Cardiac fibroblast (primary cell): Measurements from ENCODE around the gene GALNT18.

Experiments used
- DNase-seq, 2 donors: peaks; one replicate each; pipeline versions ENCODE4 v3.0.0 to v3.0.0-alpha.2; 2010; ENCODE audit warnings: low read depth in 2 of 2
- H3K4me3 ChIP-seq, 2 donors: replicated peaks in 1 of 2; 1 replicate in 1 of 2; 2 replicates in 1 of 2; pipeline ENCODE4 v1.5.1; 2011; ENCODE audit warnings: low read depth in 2 of 2, low read length in 2 of 2, mild to moderate bottlenecking in 2 of 2, moderate library complexity in 1 of 2
- TF ChIP-seq, protein P1 (sequence below): IDR thresholded peaks from one replicate; pipeline ENCODE4 v1.5.1; 2011; ENCODE audit warnings: low read depth, mild to moderate bottlenecking, low read length, inconsistent platforms

GALNT18 gene

GRCh38 chr11:11260903-11261302, 360.9 kb downstream of the GALNT18 start:
- TF ChIP-seq, protein P1, sequence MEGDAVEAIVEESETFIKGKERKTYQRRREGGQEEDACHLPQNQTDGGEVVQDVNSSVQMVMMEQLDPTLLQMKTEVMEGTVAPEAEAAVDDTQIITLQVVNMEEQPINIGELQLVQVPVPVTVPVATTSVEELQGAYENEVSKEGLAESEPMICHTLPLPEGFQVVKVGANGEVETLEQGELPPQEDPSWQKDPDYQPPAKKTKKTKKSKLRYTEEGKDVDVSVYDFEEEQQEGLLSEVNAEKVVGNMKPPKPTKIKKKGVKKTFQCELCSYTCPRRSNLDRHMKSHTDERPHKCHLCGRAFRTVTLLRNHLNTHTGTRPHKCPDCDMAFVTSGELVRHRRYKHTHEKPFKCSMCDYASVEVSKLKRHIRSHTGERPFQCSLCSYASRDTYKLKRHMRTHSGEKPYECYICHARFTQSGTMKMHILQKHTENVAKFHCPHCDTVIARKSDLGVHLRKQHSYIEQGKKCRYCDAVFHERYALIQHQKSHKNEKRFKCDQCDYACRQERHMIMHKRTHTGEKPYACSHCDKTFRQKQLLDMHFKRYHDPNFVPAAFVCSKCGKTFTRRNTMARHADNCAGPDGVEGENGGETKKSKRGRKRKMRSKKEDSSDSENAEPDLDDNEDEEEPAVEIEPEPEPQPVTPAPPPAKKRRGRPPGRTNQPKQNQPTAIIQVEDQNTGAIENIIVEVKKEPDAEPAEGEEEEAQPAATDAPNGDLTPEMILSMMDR = no peak
- no peak for DNase-seq
- no peak overlapping the region for H3K4me3 ChIP-seq

GRCh38 chr11:11253995-11254394, 367.8 kb downstream of the GALNT18 start:
- no peak overlapping the region for H3K4me3 ChIP-seq

GRCh38 chr11:11253497-11253896, 368.3 kb downstream of the GALNT18 start:
- TF ChIP-seq, protein P1 = no peak
- DNase-seq = no peak
- no peak overlapping the region for H3K4me3 ChIP-seq

More at GRCh38 chr11:11253995-11254394, 367.8 kb downstream of the GALNT18 start:
- TF ChIP-seq, protein P1 = no peak
- no peak for DNase-seq

- no peak for DNase-seq
- H3K4me3 ChIP-seq = no peak overlapping the region
- TF ChIP-seq, protein P1 = no peak
Observed at GRCh38 chr11:11252403-11252802, 369.4 kb downstream of the GALNT18 start.

GRCh38 chr11:11251394-11251970, 370.3 kb downstream of the GALNT18 start:
- TF ChIP-seq, protein P1 = no peak
- DNase-seq = no peak

GRCh38 chr11:11250470-11250869, 371.3 kb downstream of the GALNT18 start:
- no peak overlapping the region for H3K4me3 ChIP-seq
- DNase-seq = no peak
- TF ChIP-seq, protein P1 = no peak

More at GRCh38 chr11:11251394-11251970, 370.3 kb downstream of the GALNT18 start:
- H3K4me3 ChIP-seq = no peak overlapping the region

- H3K4me3 ChIP-seq = no peak overlapping the region
- DNase-seq = no peak
- TF ChIP-seq, protein P1 = no peak
Observed at GRCh38 chr11:11247576-11247975, 374.2 kb downstream of the GALNT18 start.
